ENCODE data around the gene FGF8.

GRCh38 chr10:101793526-101793925 lies 17.6 kb upstream of the FGF8 start:
- TF ChIP-seq CTCF (IDR thresholded peaks at IDR 0.05): no peak
- TF ChIP-seq POLR2A (IDR thresholded peaks at IDR 0.05): no peak
- TF ChIP-seq EP300 (IDR thresholded peaks at IDR 0.05): no peak

All from tibial nerve (tissue), 4 donors.